ENCODE measurements around the gene THSD4.

The THSD4 gene

GRCh38 chr15:71626596-71627088, 511.4 kb downstream of the THSD4 start:
- no peak for DNase-seq (ENCODE audit: low read depth in 2 of 2)

- DNase-seq (ENCODE audit: low read depth in 2 of 2): no peak
Measured at GRCh38 chr15:71627188-71627587, 511.9 kb downstream of the THSD4 start.

GRCh38 chr15:71627604-71628003, 512.3 kb downstream of the THSD4 start:
- no peak for DNase-seq (ENCODE audit: low read depth in 2 of 2)

- DNase-seq (ENCODE audit: low read depth in 2 of 2): no peak
Measured at GRCh38 chr15:71628988-71629770, 513.9 kb downstream of the THSD4 start.

- DNase-seq (ENCODE audit: low read depth in 2 of 2): no peak
Measured at GRCh38 chr15:71629781-71630474, 514.7 kb downstream of the THSD4 start.

- DNase-seq (ENCODE audit: low read depth in 2 of 2): no peak
Measured at GRCh38 chr15:71630475-71630809, 515.2 kb downstream of the THSD4 start.

GRCh38 chr15:71632576-71633195, 517.4 kb downstream of the THSD4 start:
- no peak for DNase-seq (ENCODE audit: low read depth in 2 of 2)

GRCh38 chr15:71634820-71635560, 519.7 kb downstream of the THSD4 start:
- peak in 1 of 2 experiments; percentile 39 for DNase-seq (ENCODE audit: low read depth in 2 of 2)

GRCh38 chr15:71635735-71636134, 520.5 kb downstream of the THSD4 start:
- no peak for DNase-seq (ENCODE audit: low read depth in 2 of 2)

GRCh38 chr15:71638876-71639275, 523.6 kb downstream of the THSD4 start:
- DNase-seq (ENCODE audit: low read depth in 2 of 2): no peak

- no peak for DNase-seq (ENCODE audit: low read depth in 2 of 2)
Measured at GRCh38 chr15:71639471-71639870, 524.2 kb downstream of the THSD4 start.

GRCh38 chr15:71643918-71644317, 528.6 kb downstream of the THSD4 start:
- no peak for DNase-seq (ENCODE audit: low read depth in 2 of 2)

GRCh38 chr15:71646767-71647486, 531.7 kb downstream of the THSD4 start:
- no peak for DNase-seq (ENCODE audit: low read depth in 2 of 2)

- DNase-seq (ENCODE audit: low read depth in 2 of 2): no peak
Measured at GRCh38 chr15:71647487-71647808, 532.2 kb downstream of the THSD4 start.

GRCh38 chr15:71648095-71648494, 532.8 kb downstream of the THSD4 start:
- no peak for DNase-seq (ENCODE audit: low read depth in 2 of 2)

GRCh38 chr15:71649894-71650293, 534.6 kb downstream of the THSD4 start:
- DNase-seq (ENCODE audit: low read depth in 2 of 2): no peak

- no peak for DNase-seq (ENCODE audit: low read depth in 2 of 2)
Measured at GRCh38 chr15:71650603-71651002, 535.3 kb downstream of the THSD4 start.

GRCh38 chr15:71651750-71652186, 536.5 kb downstream of the THSD4 start:
- peak in 1 of 2 experiments; percentile 37 for DNase-seq (ENCODE audit: low read depth in 2 of 2)

GRCh38 chr15:71654042-71654719, 538.9 kb downstream of the THSD4 start:
- peak in 1 of 2 experiments; percentile 28 for DNase-seq (ENCODE audit: low read depth in 2 of 2)

- DNase-seq (ENCODE audit: low read depth in 2 of 2): peak in 1 of 2 experiments; percentile 32
Measured at GRCh38 chr15:71654720-71655174, 539.5 kb downstream of the THSD4 start.

GRCh38 chr15:71656425-71656824, 541.2 kb downstream of the THSD4 start:
- no peak for DNase-seq (ENCODE audit: low read depth in 2 of 2)

Data from fibroblast of skin of left biceps (primary cell).